Measurements from ENCODE around the gene TMEM271.
"Not testable (repeated sequence)": the region's sequence is repeated elsewhere in the genome, so short reads cannot be mapped to it uniquely, and the experiment has no call there.

The TMEM271 gene

DNA sequence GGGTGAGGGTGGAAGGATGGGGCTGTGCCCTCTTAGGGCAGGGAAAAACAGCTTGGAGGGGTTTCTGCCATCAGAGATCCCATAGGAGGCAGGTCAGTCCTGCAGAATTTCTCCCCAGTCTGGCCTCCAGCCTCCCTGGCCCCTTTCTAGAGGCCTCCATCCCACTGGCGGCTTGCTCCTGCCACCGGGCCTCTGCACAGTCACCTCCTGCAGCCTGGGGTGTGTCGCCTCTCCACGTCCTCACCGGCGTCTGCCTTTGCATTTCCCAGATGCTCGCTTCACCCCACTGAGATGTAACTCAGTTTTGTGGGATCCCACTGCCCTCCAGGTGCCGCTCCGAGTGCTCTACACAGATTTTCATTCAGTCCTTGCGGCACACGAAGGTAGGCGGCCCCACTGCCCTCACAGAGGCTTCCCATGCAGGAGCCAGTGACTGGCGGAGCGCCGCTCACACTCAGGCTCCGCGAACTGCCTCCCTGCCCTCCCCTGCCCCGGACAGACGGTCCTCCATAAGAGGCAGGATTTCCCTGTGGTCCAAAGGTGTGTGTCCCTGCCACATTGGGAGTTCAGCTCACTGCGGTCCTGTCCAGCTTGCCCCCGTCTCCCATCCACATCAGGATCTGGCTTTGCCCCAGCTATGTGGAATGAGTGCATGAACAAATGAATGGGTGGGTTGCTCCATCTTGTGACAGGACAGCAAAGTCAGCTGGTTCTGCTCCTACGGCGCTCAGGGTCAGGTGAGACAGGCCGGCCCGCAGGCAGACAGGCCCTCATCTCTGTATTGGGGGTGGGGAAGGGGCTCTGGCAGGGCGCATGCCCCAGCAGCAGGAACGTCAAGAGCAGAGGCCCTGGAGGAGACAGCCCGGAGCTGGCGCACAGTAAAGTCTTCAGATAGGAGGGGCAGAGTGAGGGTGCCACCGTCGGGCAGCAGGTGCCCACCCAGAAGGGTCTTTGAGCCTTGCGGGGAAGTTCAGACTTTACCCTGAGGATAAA, 2.7 kb upstream of the TMEM271 start:
- FAIRE-seq = no peak

- FAIRE-seq = no peak
These were observed 1.7 kb upstream of the TMEM271 start for GRCh38 chr4:577499-578450.

- no peak for FAIRE-seq
These were observed 950 bp upstream of the TMEM271 start for GRCh38 chr4:576991-577498.

- no peak for FAIRE-seq
These were observed 584 bp downstream of the TMEM271 start for GRCh38 chr4:575281-576141.

DNA sequence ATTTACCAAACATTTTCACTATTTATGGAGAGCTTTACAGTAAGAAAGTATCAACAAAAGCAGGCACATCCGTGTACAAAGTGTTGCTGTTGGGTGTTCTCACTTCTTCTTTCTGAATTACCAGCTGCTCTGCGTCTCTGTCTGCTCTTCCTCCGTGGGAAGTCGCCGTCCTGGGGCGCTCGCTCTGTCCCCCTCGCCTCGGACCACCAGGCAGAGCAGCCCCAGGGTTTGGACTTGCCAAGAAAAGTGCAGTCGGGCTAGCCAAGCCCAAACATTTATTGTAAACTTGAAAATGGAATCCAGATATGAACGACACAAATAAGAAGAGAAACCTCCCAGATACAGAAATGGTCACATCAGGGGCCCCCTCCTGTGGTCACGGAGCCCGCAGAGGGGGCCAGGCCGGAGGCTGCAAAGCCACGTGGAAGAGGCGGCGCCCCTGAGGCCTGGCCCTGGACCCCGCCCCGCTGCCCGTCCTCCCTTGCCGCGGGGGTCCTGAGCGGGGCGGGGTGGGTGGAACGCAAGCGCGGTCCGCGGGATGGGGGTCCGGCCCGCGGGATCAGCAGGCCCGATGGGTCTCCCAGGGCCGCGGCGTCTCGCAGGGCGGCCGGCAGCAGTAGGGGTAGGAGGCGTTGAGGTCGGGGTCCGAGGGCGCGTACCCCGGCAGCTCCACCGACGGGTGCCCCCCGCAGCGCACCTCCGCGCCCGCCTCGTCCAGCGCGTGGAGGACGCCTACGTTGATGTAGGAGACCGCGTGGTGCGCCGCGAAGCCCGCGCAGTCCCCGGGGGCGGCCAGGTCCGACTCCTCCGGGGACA, 1.5 kb downstream of the TMEM271 start:
- no peak for FAIRE-seq

GRCh38 chr4:573122-573892, 2.8 kb downstream of the TMEM271 start:
- no peak for FAIRE-seq

GRCh38 chr4:572594-572993, 3.5 kb downstream of the TMEM271 start:
- FAIRE-seq = no peak

DNA sequence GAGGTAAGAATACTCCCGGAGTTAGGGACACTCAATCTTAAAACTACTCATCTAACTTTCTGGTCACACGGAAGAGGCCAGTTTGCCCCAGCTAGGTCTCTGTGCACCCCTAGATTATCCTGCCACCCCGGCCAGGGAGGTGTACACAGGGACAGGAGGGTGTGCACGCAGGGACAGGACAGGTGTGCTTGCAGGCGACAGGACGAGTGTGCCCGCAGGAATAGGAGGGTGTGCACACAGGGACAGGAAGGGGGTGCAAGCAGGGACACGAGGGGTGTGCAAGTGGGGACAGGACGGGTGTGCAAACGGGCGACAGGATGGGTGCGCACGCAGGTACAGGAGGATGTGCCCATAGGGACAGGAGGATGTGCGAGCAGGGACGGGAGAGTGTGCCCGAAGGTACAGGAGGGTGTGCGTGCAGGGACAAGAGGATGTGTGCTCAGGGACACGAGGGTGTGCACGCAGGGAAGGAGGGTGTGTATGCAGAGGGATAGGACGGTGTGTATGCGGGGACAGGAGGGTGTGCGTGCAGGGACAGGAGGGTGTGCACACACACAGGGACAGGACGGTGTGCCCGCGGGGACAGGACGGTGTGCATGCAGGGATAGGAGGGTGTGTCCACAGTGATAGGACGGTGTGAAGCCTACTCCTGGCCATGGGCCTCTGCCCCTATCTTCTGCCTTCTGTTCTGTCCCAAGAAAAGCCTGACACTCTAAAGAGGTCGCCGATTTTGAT, 4.1 kb downstream of the TMEM271 start:
- no peak for FAIRE-seq

DNA sequence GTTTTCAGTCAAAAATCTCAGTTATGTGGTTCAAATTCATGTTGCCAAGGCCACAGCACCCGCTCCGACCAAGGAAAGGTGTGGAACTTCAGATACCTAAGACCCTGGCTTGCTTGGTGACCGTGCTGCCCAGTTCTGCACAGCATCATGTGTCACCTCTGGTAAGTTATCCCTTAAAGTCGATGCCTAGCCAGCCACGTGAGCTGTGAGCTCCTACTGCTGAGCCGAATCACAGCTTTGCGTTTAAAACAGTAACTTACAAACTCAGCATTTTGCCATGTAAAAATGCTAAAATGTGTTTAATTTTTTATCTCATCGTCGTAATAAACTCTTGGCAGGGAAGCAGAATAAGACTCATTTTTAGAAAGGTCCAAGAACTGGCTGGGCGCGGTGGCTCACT, 5.3 kb downstream of the TMEM271 start:
- no peak for FAIRE-seq

DNA sequence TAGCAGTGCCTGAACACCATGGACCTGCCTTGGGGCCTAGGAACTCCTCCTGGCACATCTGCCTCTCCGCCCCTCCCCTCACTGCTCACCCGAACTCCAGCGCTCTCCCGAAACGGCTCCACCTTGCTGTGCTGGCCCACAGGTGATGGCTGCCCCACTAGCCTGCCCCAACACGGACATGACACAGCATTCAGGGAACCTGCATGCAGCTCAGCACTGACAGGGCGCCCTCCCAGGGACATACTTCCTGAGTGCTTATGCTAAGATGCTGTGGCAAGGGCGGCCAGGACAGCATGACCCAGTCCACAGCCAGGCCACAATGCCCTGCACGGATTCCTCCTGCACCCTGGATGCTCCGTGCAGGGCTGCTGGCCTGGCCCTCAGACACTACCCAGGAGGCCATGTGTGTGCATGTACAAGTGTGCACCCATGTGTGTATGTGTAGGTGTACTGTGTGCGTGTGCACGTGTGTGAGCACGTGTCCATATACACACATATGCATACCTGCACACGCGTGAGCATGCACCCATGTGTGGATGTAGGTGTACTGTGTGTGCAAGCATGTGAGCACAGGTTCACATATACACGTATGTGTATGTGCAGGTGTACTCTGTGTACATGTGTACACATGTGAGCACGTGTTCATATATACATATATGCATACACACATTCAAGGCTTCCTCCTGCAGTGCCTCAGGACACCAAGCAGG, 6.0 kb downstream of the TMEM271 start:
- FAIRE-seq = no peak

- FAIRE-seq = no peak
These were observed 7.1 kb downstream of the TMEM271 start for GRCh38 chr4:568962-569361.

- no peak for FAIRE-seq
These were observed 7.8 kb downstream of the TMEM271 start for GRCh38 chr4:568351-568652.

DNA sequence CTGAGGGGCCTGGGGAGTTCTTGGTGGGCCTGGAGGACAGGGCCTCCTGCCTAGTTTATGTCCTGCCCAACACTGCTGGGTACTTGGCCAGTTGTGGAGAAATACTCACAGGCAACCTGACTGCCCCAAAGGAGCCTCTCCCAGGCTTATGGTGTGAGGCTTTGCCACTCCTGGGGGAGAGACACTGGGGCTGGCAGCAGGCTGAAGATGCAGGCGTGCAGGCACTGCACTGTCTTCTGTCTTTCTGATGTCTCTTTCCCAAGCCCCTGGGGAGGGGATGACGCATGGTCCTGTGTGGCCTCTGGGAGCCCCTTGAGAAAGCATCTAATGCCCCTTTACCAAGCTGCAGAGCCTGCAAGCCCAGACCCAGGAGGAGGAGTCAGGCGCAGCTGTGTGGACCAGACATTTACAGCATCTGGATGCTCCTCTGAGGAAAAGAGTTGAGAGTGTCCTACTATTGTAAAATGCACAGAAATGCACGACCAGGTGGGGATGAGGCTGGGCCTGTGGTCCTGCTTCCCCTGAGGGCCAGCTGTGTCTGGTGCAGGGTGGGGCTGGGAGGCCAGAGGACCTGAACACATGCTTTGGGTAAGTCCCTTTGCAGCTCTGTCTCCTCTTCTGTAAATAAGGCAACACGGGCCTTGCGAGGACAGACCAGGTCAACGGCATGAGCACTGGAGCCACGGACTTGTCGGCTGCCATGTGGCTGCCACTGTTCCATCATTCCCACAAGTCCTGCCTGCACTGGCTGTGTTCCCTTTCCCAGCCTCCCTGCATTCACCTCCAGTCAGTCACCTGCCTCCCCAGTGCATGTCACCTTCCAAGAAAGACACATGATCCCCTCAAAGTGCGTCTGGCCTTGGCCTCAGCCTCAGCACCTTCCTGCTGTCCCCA, 8.4 kb downstream of the TMEM271 start:
- no peak for FAIRE-seq

- FAIRE-seq = no peak
These were observed 9.4 kb downstream of the TMEM271 start for GRCh38 chr4:566508-567295.

GRCh38 chr4:566035-566434, 10.1 kb downstream of the TMEM271 start:
- FAIRE-seq = no peak

DNA sequence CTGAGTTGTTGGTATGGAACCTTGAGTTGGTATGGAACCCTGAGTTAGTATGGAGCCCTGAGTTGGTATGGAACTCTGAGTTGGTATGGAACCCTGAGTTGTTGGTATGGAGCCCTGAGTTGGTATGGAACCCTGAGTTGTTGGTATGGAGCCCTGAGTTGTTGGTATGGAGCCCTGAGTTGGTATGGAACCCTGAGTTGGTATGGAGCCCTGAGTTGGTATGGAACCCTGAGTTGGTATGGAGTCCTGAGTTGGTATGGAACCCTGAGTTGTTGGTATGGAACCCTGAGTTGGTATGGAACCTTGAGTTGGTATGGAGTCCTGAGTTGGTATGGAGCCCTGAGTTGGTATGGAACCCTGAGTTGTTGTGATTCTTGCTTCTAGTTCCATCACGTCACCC, 10.5 kb downstream of the TMEM271 start:
- not testable (repeated sequence) for FAIRE-seq

DNA sequence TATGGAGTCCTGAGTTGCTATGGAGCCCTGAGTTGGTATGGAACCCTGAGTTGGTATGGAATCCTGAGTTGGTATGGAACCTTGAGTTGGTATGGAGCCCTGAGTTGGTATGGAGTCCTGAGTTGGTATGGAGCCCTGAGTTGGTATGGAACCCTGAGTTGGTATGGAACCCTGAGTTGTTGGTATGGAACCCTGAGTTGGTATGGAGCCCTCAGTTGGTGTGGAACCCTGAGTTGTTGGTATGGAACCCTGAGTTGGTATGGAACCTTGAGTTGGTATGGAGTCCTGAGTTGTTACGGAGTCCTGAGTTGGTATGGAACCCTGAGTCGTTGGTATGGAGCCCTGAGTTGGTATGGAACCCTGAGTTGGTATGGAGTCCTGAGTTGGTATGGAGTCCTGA, 13.6 kb downstream of the TMEM271 start:
- FAIRE-seq = not testable (repeated sequence)
